EH (cell line): ENCODE data around the gene CXCR6.

Source experiments
- DNase-seq: peaks from one replicate; pipeline ENCODE4 v3.0.0-alpha.2; 2015; ENCODE audit warnings: low read depth

CXCR6 gene

DNA sequence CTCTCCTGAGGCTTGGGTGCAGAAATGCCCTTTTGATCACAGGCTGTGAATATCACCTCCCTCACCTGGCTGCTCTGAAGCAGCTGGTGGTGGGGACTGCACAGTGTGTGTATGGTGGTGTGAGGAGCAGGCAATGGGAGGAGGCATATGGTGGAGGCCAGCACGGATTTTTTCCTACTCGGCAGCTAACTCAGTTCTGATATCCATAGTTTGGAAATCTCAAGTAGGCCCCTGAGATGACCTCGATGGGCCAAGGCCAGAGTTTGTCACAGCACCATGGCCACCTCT, 21.3 kb upstream of the CXCR6 start:
- DNase-seq = no peak

DNA sequence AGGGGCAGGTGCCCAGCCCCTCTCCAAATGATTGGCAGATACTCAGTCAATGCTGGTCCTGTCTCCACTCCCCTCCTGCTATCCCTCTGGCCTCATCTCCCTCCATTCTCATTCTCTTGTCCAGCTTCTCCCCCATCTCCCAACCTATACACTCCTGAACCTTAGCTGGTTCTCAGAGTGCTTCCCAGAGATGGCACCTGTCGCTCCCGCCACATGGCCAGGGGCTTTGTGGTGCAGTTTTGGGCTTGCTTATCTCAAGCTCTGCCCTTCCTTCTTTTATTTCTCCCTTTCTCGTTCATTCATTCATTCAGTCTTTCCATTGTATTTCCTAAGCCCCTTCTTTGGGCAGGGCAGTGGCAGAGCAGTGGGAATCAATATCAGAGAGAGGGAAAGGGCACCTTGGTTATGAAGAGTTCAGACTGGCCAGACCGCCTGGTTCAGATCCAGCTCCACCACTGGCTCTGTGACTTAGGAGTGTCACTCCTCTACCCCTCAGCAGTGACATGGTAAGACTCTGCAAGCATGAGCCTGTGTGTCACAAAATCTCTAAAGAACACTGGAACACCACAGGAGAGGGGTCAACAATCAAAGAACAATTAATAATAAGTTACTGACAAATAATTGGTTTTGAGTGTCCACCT, 20.2 kb upstream of the CXCR6 start:
- DNase-seq = no peak

- peak; percentile 73 for DNase-seq
Observed at GRCh38 chr3:45923755-45924154, 19.5 kb upstream of the CXCR6 start.

- peak; percentile 88 for DNase-seq
Observed at GRCh38 chr3:45927881-45928280, 15.4 kb upstream of the CXCR6 start.

GRCh38 chr3:45929042-45929679, 14.1 kb upstream of the CXCR6 start:
- DNase-seq = peak; percentile 60

DNA sequence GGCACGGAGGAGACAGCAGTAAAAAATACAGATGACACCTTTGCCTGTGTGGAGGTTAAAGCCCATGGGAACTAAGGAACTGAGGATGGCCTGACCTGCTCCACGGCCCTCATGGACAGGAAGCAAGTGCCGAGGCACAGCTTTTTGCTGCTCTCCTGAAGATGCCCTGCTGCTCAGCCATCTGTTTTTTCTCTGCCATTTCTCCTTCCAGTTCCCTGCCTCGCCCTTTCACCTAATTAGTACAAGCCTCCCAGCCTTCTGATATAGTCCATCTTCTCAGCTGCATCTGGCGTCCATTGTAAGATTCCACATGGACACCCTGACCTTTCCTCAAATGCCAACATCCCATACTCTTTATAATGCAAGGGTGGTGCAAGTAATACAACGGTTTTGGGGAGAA, 11.8 kb upstream of the CXCR6 start:
- no peak for DNase-seq

GRCh38 chr3:45932112-45932511, 11.2 kb upstream of the CXCR6 start:
- DNase-seq = no peak

DNA sequence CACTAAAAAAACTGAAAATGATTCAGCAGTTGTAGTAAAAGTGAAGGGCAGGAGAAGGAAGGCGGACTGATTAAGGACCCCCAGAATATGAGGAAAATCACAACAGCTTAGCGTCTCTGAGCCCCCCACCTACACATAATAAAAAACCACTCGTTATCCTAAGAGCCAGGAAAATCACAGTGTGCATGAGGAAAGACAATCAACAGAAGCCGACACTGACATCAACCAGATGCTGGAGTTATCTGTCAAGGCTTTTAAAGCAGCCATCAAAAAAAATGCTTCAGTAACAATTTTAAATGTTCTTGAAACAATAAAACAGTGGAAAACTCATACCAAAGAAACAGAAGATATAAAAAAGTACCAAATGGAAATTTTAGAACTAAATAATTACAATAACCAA, 9.7 kb upstream of the CXCR6 start:
- DNase-seq = no peak

DNA sequence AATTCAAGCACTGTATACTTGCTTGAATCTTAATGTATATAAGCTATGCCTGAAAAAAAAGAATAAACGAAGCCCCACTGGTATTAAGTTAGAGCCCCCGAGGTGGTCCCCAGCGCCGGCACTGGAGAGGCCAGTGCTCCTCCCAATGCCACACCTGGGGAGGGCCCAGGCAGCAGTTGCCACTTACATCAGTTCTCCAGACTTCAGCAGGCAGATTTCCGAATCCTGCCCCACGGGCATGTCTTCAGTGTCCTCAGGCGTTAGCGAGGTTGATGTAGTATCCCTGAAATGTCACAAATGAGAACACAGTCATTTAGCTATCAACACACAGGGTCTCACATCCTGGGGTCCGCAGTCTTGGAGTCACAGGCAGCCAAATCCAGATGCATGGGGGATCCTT, 7.0 kb upstream of the CXCR6 start:
- DNase-seq = no peak

DNA sequence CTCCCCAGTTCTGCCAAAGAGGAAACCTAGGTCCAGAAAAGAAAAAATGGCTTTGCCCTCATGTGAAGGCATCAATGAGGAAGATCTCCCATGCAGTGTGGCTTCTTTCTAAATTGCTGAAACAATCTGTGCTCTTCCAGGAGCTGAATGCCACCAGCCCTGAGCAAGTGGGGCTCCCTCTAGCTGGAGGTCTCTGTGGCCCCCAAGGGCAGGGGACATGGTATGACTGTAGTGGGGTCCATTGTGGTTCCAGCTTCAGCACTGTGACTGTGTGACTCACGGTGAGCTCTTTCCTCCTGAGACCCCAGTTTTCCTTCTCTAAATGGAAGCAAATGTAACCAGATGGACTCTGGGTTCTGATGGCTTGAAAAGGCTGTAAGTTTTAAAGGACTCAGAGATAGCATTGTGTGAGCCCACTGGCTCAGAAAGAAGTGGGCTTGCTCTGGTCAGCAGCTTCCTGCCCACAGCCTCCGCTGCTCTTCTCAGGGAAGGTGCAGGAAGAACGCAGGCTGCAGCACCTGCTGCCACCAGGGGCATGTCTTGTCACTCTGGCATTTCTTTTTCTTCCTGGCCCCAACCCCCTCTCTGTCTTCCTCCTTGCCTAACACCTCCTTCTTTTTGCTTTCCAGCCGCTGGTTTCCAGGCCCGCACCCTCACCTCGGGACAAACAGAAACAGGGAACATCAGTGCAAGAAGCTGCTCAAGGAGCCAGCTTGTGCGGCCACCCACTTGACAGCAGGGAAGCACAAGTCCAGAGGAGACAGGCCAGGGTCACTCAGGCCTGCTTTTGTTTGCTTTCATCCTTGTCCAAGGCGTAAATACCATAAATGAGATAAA, 5.8 kb upstream of the CXCR6 start:
- DNase-seq = no peak

DNA sequence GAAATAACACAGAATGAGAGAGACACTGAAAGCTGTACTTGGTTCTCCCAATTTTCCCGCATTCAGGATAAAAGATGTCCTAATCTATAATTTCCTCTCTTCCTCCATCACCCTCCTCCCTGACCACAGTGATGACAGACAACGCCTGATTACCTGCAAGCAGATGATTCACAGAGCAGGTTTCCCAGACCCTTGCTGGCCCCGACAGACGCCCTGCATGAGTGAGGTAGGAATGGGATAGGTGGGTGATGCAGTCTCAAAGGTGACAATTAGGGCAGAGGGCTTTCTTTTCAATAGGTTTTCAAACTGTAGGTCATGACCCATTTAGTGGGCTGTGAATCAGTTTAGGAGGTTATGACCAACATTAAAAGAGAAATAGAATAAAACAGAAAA, 5.2 kb upstream of the CXCR6 start:
- DNase-seq = no peak

GRCh38 chr3:45938864-45939263, 4.4 kb upstream of the CXCR6 start:
- DNase-seq = peak; percentile 90

DNA sequence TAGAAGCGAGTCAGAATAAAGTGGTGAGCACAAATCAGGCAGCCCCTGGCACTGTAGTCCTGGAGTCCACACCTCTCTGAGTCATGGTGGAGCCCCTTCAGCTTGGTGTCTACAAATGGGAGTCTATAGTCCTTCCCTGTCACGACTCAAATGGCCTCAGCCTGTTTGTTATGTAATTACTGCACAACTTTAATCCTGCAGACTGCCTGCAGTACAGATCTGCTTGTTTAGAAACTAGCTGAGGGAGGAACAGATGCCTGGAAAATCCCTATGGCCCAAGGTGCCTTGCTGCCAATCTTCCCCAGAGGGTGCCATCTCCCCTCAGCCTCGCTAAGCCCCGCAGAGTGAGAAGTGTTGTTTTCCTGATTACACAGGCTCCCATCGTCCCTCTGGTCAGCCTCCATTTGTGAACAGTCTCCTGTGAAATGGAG, 3.9 kb upstream of the CXCR6 start:
- DNase-seq = no peak

- no peak for DNase-seq
Observed at GRCh38 chr3:45940004-45940780, 3.1 kb upstream of the CXCR6 start.

GRCh38 chr3:45940781-45941365, 2.4 kb upstream of the CXCR6 start:
- DNase-seq = no peak

GRCh38 chr3:45942051-45942825, 1.0 kb upstream of the CXCR6 start:
- DNase-seq = no peak

GRCh38 chr3:45944830-45945620, 1.8 kb downstream of the CXCR6 start:
- no peak for DNase-seq

GRCh38 chr3:45946307-45946706, 3.0 kb downstream of the CXCR6 start:
- peak; percentile 46 for DNase-seq

GRCh38 chr3:45946875-45947274, 3.6 kb downstream of the CXCR6 start:
- no peak for DNase-seq

DNA sequence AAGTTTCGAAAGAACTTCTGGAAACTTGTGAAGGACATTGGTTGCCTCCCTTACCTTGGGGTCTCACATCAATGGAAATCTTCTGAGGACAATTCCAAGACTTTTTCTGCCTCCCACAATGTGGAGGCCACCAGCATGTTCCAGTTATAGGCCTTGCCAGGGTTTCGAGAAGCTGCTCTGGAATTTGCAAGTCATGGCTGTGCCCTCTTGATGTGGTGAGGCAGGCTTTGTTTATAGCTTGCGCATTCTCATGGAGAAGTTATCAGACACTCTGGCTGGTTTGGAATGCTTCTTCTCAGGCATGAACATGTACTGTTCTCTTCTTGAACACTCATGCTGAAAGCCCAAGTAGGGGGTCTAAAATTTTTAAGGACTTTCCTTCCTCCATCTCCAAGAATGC, 4.1 kb downstream of the CXCR6 start:
- DNase-seq = peak; percentile 76
